Endothelial cell of umbilical vein (primary cell): ENCODE measurements around the gene ADI1. TPM values are rescaled to one million over a fixed set of nuclear protein-coding genes. Genes with fewer than 3 reads are reported as not detected.

Source experiments
- BruUV-seq: library from RNA; stranded (reverse); fragments of 400-500 nt; replicated peaks from 2 replicates; lab custom pipeline; 2021; lab: Mats Ljungman, UMichigan
- CTCF ChIA-PET: fragments of 300-600, 350-600 bp; sonication (Branson Sonifier 250); formaldehyde crosslinking; loops from one replicate; lab custom pipeline; 2021; ENCODE audit warnings: antibody characterized with exemption, inconsistent platforms; lab: Charles Lee
- POLR2A ChIA-PET: fragments of 300-600, 350-600 bp; sonication (Branson Sonifier 250); formaldehyde crosslinking; loops from one replicate; lab custom pipeline; 2021; ENCODE audit warnings: antibody characterized with exemption, inconsistent platforms; lab: Charles Lee
- DNase-seq: peaks from one replicate; pipeline ENCODE4 v3.0.0-alpha.2; 2011; ENCODE audit warnings: low read depth, low spot score
- FAIRE-seq: peaks from 2 replicates; lab custom pipeline; 2011; peaks lifted over from hg19 to GRCh38; lab: Jason Lieb, UNC
- H2AFZ ChIP-seq: 2 replicates; pipeline ENCODE4 v1.6.0; 2012; ENCODE audit warnings: low read depth, low read length, control low read depth, inconsistent platforms
- H3K27ac ChIP-seq: 2 replicates; pipeline ENCODE4 v1.5.1; 2011; ENCODE audit warnings: low read depth, mild to moderate bottlenecking, control low read depth, low read length, moderate library complexity; ENCODE audit not compliant: insufficient read depth
- H3K27me3 ChIP-seq, 2 experiments: 2 replicates each; pipeline versions ENCODE4 v1.6.0 to v1.6.1; 2011; ENCODE audit warnings: low read length in 2 of 2, mixed read lengths in 1 of 2; ENCODE audit not compliant: control insufficient read depth in 2 of 2, insufficient read depth in 2 of 2
- H3K36me3 ChIP-seq, 2 experiments: 2 replicates in 1 of 2; 3 replicates in 1 of 2; pipeline ENCODE4 v1.5.1; 2011; ENCODE audit warnings: low read length in 2 of 2, mild to moderate bottlenecking in 1 of 2, moderate library complexity in 1 of 2; ENCODE audit not compliant: control insufficient read depth in 2 of 2, insufficient read depth in 2 of 2; ENCODE audit errors: extremely low read depth in 1 of 2
- H3K4me1 ChIP-seq: 3 replicates; pipeline ENCODE4 v1.5.1; 2011; ENCODE audit warnings: mild to moderate bottlenecking, low read length; ENCODE audit not compliant: control insufficient read depth, insufficient read depth; ENCODE audit errors: extremely low read depth
- H3K4me2 ChIP-seq: 2 replicates; pipeline ENCODE4 v1.6.1; 2011; ENCODE audit warnings: low read length, control low read depth, mixed read lengths; ENCODE audit not compliant: insufficient read depth
- H3K4me3 ChIP-seq, 3 experiments: fragments of 200-600 bp in 1 of 3; sonication (generic), shearing (Covaris generic) in 1 of 3; replicated peaks in 1 of 3; 2 replicates each; pipeline ENCODE4 v1.5.1; 2011 to 2016; ENCODE audit warnings: control low read depth in 3 of 3, low read length in 3 of 3, mild to moderate bottlenecking in 2 of 3, inconsistent platforms in 1 of 3, low read depth in 1 of 3, moderate library complexity in 1 of 3; ENCODE audit not compliant: insufficient read depth in 1 of 3
- H3K79me2 ChIP-seq: 2 replicates; pipeline ENCODE4 v1.6.0; 2012; ENCODE audit warnings: low read length, inconsistent platforms; ENCODE audit not compliant: control insufficient read depth, insufficient read depth
- H3K9ac ChIP-seq: replicated peaks from 2 replicates; pipeline ENCODE3; 2011; ENCODE audit warnings: low read length, control low read depth; ENCODE audit not compliant: insufficient read depth; ENCODE audit errors: extremely low read depth
- H3K9me1 ChIP-seq: replicated peaks from 3 replicates; pipeline ENCODE4 v1.6.0; 2011; ENCODE audit warnings: mild to moderate bottlenecking, low read length; ENCODE audit not compliant: control insufficient read depth, insufficient read depth; ENCODE audit errors: extremely low read depth
- H3K9me3 ChIP-seq: replicated peaks from 2 replicates; pipeline ENCODE4 v1.5.1; 2012; ENCODE audit warnings: low read length, inconsistent platforms; ENCODE audit not compliant: control insufficient read depth, insufficient read depth
- H4K20me1 ChIP-seq: replicated peaks from 2 replicates; pipeline ENCODE3; 2011; ENCODE audit warnings: mild to moderate bottlenecking, low read length; ENCODE audit not compliant: control insufficient read depth, insufficient read depth; ENCODE audit errors: extremely low read depth
- CTCF ChIP-seq, 2 donors: IDR thresholded peaks; 1 replicate in 1 of 2; 2 replicates in 1 of 2; pipeline ENCODE4 v1.5.1; 2011; ENCODE audit warnings: low read length in 2 of 2, mild to moderate bottlenecking in 2 of 2, moderate library complexity in 2 of 2, control low read depth in 1 of 2, inconsistent platforms in 1 of 2, low read depth in 1 of 2; ENCODE audit not compliant: insufficient read depth in 1 of 2; ENCODE audit errors: extremely low read depth in 1 of 2
- EZH2 ChIP-seq: IDR thresholded peaks from 2 replicates; pipeline ENCODE4 v1.6.1; 2012; ENCODE audit warnings: borderline replicate concordance, low read depth, mild to moderate bottlenecking, moderate library complexity, low read length, inconsistent platforms; ENCODE audit not compliant: severe bottlenecking
- FOS ChIP-seq: IDR thresholded peaks from 2 replicates; pipeline ENCODE4 v1.6.1; 2011; ENCODE audit warnings: mild to moderate bottlenecking, low read length, moderate library complexity, borderline replicate concordance; ENCODE audit not compliant: insufficient read depth
- GATA2 ChIP-seq: IDR thresholded peaks from 2 replicates; pipeline ENCODE4 v1.7.0; 2011; ENCODE audit warnings: low read depth, mild to moderate bottlenecking, moderate library complexity, mixed read lengths, low read length; ENCODE audit not compliant: insufficient read length, insufficient read depth
- JUN ChIP-seq: IDR thresholded peaks from 2 replicates; pipeline ENCODE4 v1.6.1; 2011; ENCODE audit warnings: borderline replicate concordance, low read depth; ENCODE audit not compliant: insufficient read length, insufficient read depth
- MAX ChIP-seq: IDR thresholded peaks from 2 replicates; pipeline ENCODE4 v1.6.1; 2011; ENCODE audit not compliant: insufficient read depth, insufficient read length
- MYC ChIP-seq: IDR thresholded peaks from one replicate; pipeline ENCODE4 v1.6.1; 2011; ENCODE audit warnings: mild to moderate bottlenecking, low read depth, low read length
- POLR2A ChIP-seq: IDR thresholded peaks from 2 replicates; pipeline ENCODE4 v1.6.1; 2012; ENCODE audit warnings: low read depth, mild to moderate bottlenecking, control low read depth, low read length
- POLR2AphosphoS5 ChIP-seq: IDR thresholded peaks from 2 replicates; pipeline ENCODE4 v1.6.1; 2012; ENCODE audit warnings: low read depth, mild to moderate bottlenecking, control low read depth, low read length, moderate library complexity; ENCODE audit not compliant: insufficient read depth
- dilution Hi-C: fragments of 300-500 bp; cut with MboI; formaldehyde crosslinking; loops from one replicate; pipeline ENCODE4 v1.15.0; 2019; ENCODE audit warnings: low sequenced_read_pairs; ENCODE audit not compliant: extremely low pct_ligation_motif_present
- intact Hi-C: fragments of 100-400 bp; cut with micrococcal nuclease; formaldehyde crosslinking; loops from one replicate; pipeline ENCODE4 v1.10.0; 2022
- polyA plus RNA-seq, 4 experiments: library from polyadenylated mRNA; depleted of rRNA in 3 of 4; stranded (reverse) in 3 of 4; unstranded in 1 of 4; fragments of >200 nt; gene quantifications; 2 replicates each; pipeline versions ENCODE4 v1.2.1 to v1.2.3, GENCODE V29; 2011 to 2012; ENCODE audit warnings: missing spikeins in 1 of 4
- total RNA-seq: library from RNA; stranded (reverse); gene quantifications from 2 replicates; pipeline ENCODE4 v1.2.3, GENCODE V29; 2021

ADI1 gene
- total and polyA plus RNA-seq, 2 donors (not counting 3 experiments of a cell fraction or from before 2014, with no cell fraction given), result 38.6 to 49.7 TPM

- no TSS peak for BruUV-seq
- H3K9me3 ChIP-seq, result no peaks in the 10 kb centered on the region
- intact Hi-C loops (no loop called here), dilution Hi-C loops (no loop called here)
- no peaks in the 10 kb centered on the region for H3K4me1 ChIP-seq
- TF ChIP-seq POLR2AphosphoS5 (no peak), POLR2A (no peak), MAX (no peak), FOS (no peak), CTCF (IDR thresholded peaks at IDR 0.05; ENCODE audit: extremely low read depth in 1 of 2, insufficient read depth in 1 of 2, low read depth in 1 of 2, low read length in 2 of 2) (no peak), GATA2 (no peak)
- FAIRE-seq (no peak), DNase-seq (no peak)
- no peak overlapping the region for H3K4me3 ChIP-seq
- no peak overlapping the region for H2AFZ ChIP-seq
- H3K27me3 ChIP-seq, result no peaks in the 10 kb centered on the region
- no peaks in the 10 kb centered on the region for H3K36me3 ChIP-seq
- ChIA-PET POLR2A (no interaction called here), CTCF (interaction anchor here (1.0 kb wide), 1 partner anchor 35 kb away, joined by 4 read pairs; no protein-coding TSS in a partner anchor)
- no peaks in the 10 kb centered on the region for H3K9me1 ChIP-seq
- no peaks in the 10 kb centered on the region for H4K20me1 ChIP-seq
- no peak overlapping the region for H3K27ac ChIP-seq
- H3K9ac ChIP-seq, result no peak overlapping the region
- H3K4me2 ChIP-seq, result no peak overlapping the region
- no peaks in the 10 kb centered on the region for H3K79me2 ChIP-seq
These were observed 47.5 kb upstream of the ADI1 start for GRCh38 chr2:3566806-3567205.

- no peaks in the 10 kb centered on the region for H3K9me3 ChIP-seq
- no peak overlapping the region for H3K4me3 ChIP-seq
- no peak overlapping the region for H3K4me2 ChIP-seq
- no peaks in the 10 kb centered on the region for H4K20me1 ChIP-seq
- H3K9me1 ChIP-seq, result no peaks in the 10 kb centered on the region
- no peak for FAIRE-seq
- ChIA-PET POLR2A (no interaction called here), CTCF (no interaction called here)
- H3K79me2 ChIP-seq, result no peaks in the 10 kb centered on the region
- no TSS peak for BruUV-seq
- DNase-seq, result no peak
- H3K27me3 ChIP-seq, result no peaks in the 10 kb centered on the region
- no peak overlapping the region for H3K27ac ChIP-seq
- intact Hi-C loops, result no loop called here
- TF ChIP-seq POLR2AphosphoS5 (no peak), MAX (no peak), EZH2 (no peak), POLR2A (no peak), FOS (no peak), GATA2 (no peak), JUN (no peak), CTCF (IDR thresholded peaks at IDR 0.05; ENCODE audit: extremely low read depth in 1 of 2, insufficient read depth in 1 of 2, low read depth in 1 of 2, low read length in 2 of 2) (no peak), MYC (no peak)
- no peaks in the 10 kb centered on the region for H3K4me1 ChIP-seq
- no peak overlapping the region for H3K9ac ChIP-seq
- H3K36me3 ChIP-seq, result no peaks in the 10 kb centered on the region
- dilution Hi-C loops, result no loop called here
- H2AFZ ChIP-seq, result no peak overlapping the region
These were observed 45.8 kb upstream of the ADI1 start for GRCh38 chr2:3565117-3565516.
